Measurements from ENCODE around the gene TP73.

Gene TP73

GRCh38 chr1:3636080-3636479 lies 16.2 kb upstream of the TP73 start:
- H3K4me1 Mint-ChIP-seq = no peaks in the 10 kb centered on the region
- H3K9me3 Mint-ChIP-seq = no peaks in the 10 kb centered on the region
- peaks cover 18% of the 10 kb centered on the region for H3K36me3 Mint-ChIP-seq
- DNase-seq (ENCODE audit: low spot score in 2 of 2) = no peak
- no peak overlapping the region for H3K4me3 Mint-ChIP-seq
- H3K27ac Mint-ChIP-seq = no peak overlapping the region
- no peaks in the 10 kb centered on the region for H3K27me3 Mint-ChIP-seq
- no peak for ATAC-seq (ENCODE audit: low read depth)

- Mint-ChIP-seq H3K27me3 (no peaks in the 10 kb centered on the region), H3K27ac (no peak overlapping the region), H3K9me3 (no peaks in the 10 kb centered on the region), H3K4me3 (no peak overlapping the region), H3K36me3 (peaks cover 18% of the 10 kb centered on the region), H3K4me1 (no peaks in the 10 kb centered on the region)
- no peak for DNase-seq (ENCODE audit: low spot score in 2 of 2)
- ATAC-seq (ENCODE audit: low read depth) = no peak
Measured at GRCh38 chr1:3636531-3636930, 15.8 kb upstream of the TP73 start.

- no peak overlapping the region for H3K4me3 Mint-ChIP-seq
- no peak for ATAC-seq (ENCODE audit: low read depth)
- H3K4me1 Mint-ChIP-seq = peaks cover 2% of the 10 kb centered on the region
- DNase-seq (ENCODE audit: low spot score in 2 of 2) = no peak
- peaks cover 29% of the 10 kb centered on the region for H3K36me3 Mint-ChIP-seq
- H3K9me3 Mint-ChIP-seq = no peaks in the 10 kb centered on the region
- no peak overlapping the region for H3K27ac Mint-ChIP-seq
- H3K27me3 Mint-ChIP-seq = no peaks in the 10 kb centered on the region
Measured at GRCh38 chr1:3638027-3638426, 14.3 kb upstream of the TP73 start.

- Mint-ChIP-seq H3K36me3 (peaks cover 29% of the 10 kb centered on the region), H3K27ac (no peak overlapping the region), H3K4me3 (no peak overlapping the region), H3K9me3 (no peaks in the 10 kb centered on the region), H3K4me1 (peaks cover 2% of the 10 kb centered on the region), H3K27me3 (no peaks in the 10 kb centered on the region)
- no peak for DNase-seq (ENCODE audit: low spot score in 2 of 2)
- ATAC-seq (ENCODE audit: low read depth) = no peak
Measured at GRCh38 chr1:3638676-3639075, 13.6 kb upstream of the TP73 start.

GRCh38 chr1:3639397-3639911 lies 12.9 kb upstream of the TP73 start:
- Mint-ChIP-seq H3K4me1 (peaks cover 2% of the 10 kb centered on the region), H3K4me3 (no peak overlapping the region), H3K9me3 (no peaks in the 10 kb centered on the region), H3K27me3 (no peaks in the 10 kb centered on the region), H3K36me3 (peaks cover 28% of the 10 kb centered on the region), H3K27ac (no peak overlapping the region)
- DNase-seq (ENCODE audit: low spot score in 2 of 2) (no peak), ATAC-seq (ENCODE audit: low read depth) (no peak)

GRCh38 chr1:3640121-3640837 lies 12.0 kb upstream of the TP73 start:
- H3K9me3 Mint-ChIP-seq = no peaks in the 10 kb centered on the region
- ATAC-seq (ENCODE audit: low read depth) = no peak
- DNase-seq (ENCODE audit: low spot score in 2 of 2) = no peak
- no peak overlapping the region for H3K4me3 Mint-ChIP-seq
- no peaks in the 10 kb centered on the region for H3K27me3 Mint-ChIP-seq
- no peak overlapping the region for H3K27ac Mint-ChIP-seq
- H3K4me1 Mint-ChIP-seq = peaks cover 2% of the 10 kb centered on the region
- peaks cover 25% of the 10 kb centered on the region for H3K36me3 Mint-ChIP-seq

- ATAC-seq (ENCODE audit: low read depth) (no peak), DNase-seq (ENCODE audit: low spot score in 2 of 2) (no peak)
- Mint-ChIP-seq H3K4me3 (no peak overlapping the region), H3K4me1 (peaks cover 2% of the 10 kb centered on the region), H3K9me3 (no peaks in the 10 kb centered on the region), H3K27ac (no peak overlapping the region), H3K36me3 (peaks cover 25% of the 10 kb centered on the region), H3K27me3 (no peaks in the 10 kb centered on the region)
Measured at GRCh38 chr1:3641046-3641760, 11.1 kb upstream of the TP73 start.

GRCh38 chr1:3641816-3642215 lies 10.5 kb upstream of the TP73 start:
- DNase-seq (ENCODE audit: low spot score in 2 of 2) (no peak), ATAC-seq (ENCODE audit: low read depth) (no peak)
- Mint-ChIP-seq H3K36me3 (peaks cover 19% of the 10 kb centered on the region), H3K27ac (no peak overlapping the region), H3K4me3 (no peak overlapping the region), H3K9me3 (no peaks in the 10 kb centered on the region), H3K27me3 (no peaks in the 10 kb centered on the region), H3K4me1 (peaks cover 2% of the 10 kb centered on the region)

GRCh38 chr1:3642919-3643675 lies 9.2 kb upstream of the TP73 start:
- ATAC-seq (ENCODE audit: low read depth) (no peak), DNase-seq (ENCODE audit: low spot score in 2 of 2) (no peak)
- Mint-ChIP-seq H3K4me1 (peaks cover 3% of the 10 kb centered on the region), H3K27me3 (no peaks in the 10 kb centered on the region), H3K36me3 (peaks cover 16% of the 10 kb centered on the region), H3K9me3 (no peaks in the 10 kb centered on the region), H3K27ac (no peak overlapping the region), H3K4me3 (no peak overlapping the region)

GRCh38 chr1:3644273-3644672 lies 8.0 kb upstream of the TP73 start:
- H3K4me1 Mint-ChIP-seq = peaks cover 7% of the 10 kb centered on the region
- H3K9me3 Mint-ChIP-seq = no peaks in the 10 kb centered on the region
- DNase-seq (ENCODE audit: low spot score in 2 of 2) (no peak), ATAC-seq (ENCODE audit: low read depth) (no peak)
- peaks cover 16% of the 10 kb centered on the region for H3K36me3 Mint-ChIP-seq
- H3K27me3 Mint-ChIP-seq = no peaks in the 10 kb centered on the region
- no peak overlapping the region for H3K4me3 Mint-ChIP-seq
- H3K27ac Mint-ChIP-seq = no peak overlapping the region

- Mint-ChIP-seq H3K36me3 (peaks cover 16% of the 10 kb centered on the region), H3K27ac (no peak overlapping the region), H3K27me3 (no peaks in the 10 kb centered on the region), H3K4me1 (peaks cover 9% of the 10 kb centered on the region), H3K4me3 (no peak overlapping the region), H3K9me3 (no peaks in the 10 kb centered on the region)
- ATAC-seq (ENCODE audit: low read depth) (no peak), DNase-seq (ENCODE audit: low spot score in 2 of 2) (no peak)
Measured at GRCh38 chr1:3645247-3645646, 7.1 kb upstream of the TP73 start.

GRCh38 chr1:3645666-3646355 lies 6.5 kb upstream of the TP73 start:
- Mint-ChIP-seq H3K9me3 (no peaks in the 10 kb centered on the region), H3K4me3 (no peak overlapping the region), H3K36me3 (peaks cover 16% of the 10 kb centered on the region), H3K4me1 (peaks cover 9% of the 10 kb centered on the region), H3K27me3 (no peaks in the 10 kb centered on the region), H3K27ac (no peak overlapping the region)
- DNase-seq (ENCODE audit: low spot score in 2 of 2) (no peak), ATAC-seq (ENCODE audit: low read depth) (no peak)

GRCh38 chr1:3646596-3646995 lies 5.7 kb upstream of the TP73 start:
- ATAC-seq (ENCODE audit: low read depth) (no peak), DNase-seq (ENCODE audit: low spot score in 2 of 2) (no peak)
- Mint-ChIP-seq H3K27ac (no peak overlapping the region), H3K36me3 (peaks cover 16% of the 10 kb centered on the region), H3K4me3 (no peak overlapping the region), H3K4me1 (peaks cover 14% of the 10 kb centered on the region), H3K27me3 (peaks cover 3% of the 10 kb centered on the region), H3K9me3 (no peaks in the 10 kb centered on the region)

Data from memory B cell (primary cell).